HepG2 (cell line): ENCODE results near the gene TMEM238. TPM values are rescaled to one million over a fixed set of nuclear protein-coding genes. Genes with fewer than 3 reads are reported as not detected.
A peak's percentile ranks its signal among the peaks of the same experiment; 100 is the strongest.

Source experiments
- AHR ChIP-seq: IDR thresholded peaks from 2 replicates; pipeline ENCODE4 v1.6.1; 2018; ENCODE audit warnings: missing genetic modification reagents, missing compliant biosample characterization
- ARNT2 ChIP-seq: sonication (generic); formaldehyde crosslinking; IDR thresholded peaks from 2 replicates; pipeline ENCODE4 v1.8.0; 2022; ENCODE audit warnings: mild to moderate bottlenecking, low read depth, missing genetic modification reagents, moderate library complexity
- CEBPB ChIP-seq: IDR thresholded peaks from 2 replicates; pipeline ENCODE4 v1.6.1; 2011; ENCODE audit warnings: low read depth, low read length, improper control_type of control experiment, borderline replicate concordance
- ELF4 ChIP-seq: sonication (generic); formaldehyde crosslinking; IDR thresholded peaks from 2 replicates; pipeline ENCODE4 v1.5.0; 2020; ENCODE audit warnings: missing genetic modification reagents, mild to moderate bottlenecking, moderate library complexity, borderline replicate concordance
- ETV5 ChIP-seq: IDR thresholded peaks from 2 replicates; pipeline ENCODE4 v1.6.1; 2018; ENCODE audit warnings: missing biosample characterization, missing genetic modification reagents, inconsistent platforms, borderline replicate concordance
- FOXK1 ChIP-seq: sonication (generic); formaldehyde crosslinking; IDR thresholded peaks from 2 replicates; pipeline ENCODE4 v1.4.0; 2020; ENCODE audit warnings: low read depth, missing genetic modification reagents, borderline replicate concordance
- HOXA9 ChIP-seq: sonication (generic); formaldehyde crosslinking; IDR thresholded peaks from 2 replicates; pipeline ENCODE4 v1.8.1; 2022; ENCODE audit warnings: missing genetic modification reagents, mild to moderate bottlenecking, moderate library complexity, borderline replicate concordance
- KMT2B ChIP-seq: IDR thresholded peaks from 2 replicates; pipeline ENCODE4 v1.6.1; 2016; ENCODE audit warnings: missing genetic modification reagents, missing compliant biosample characterization
- NFIC ChIP-seq: IDR thresholded peaks from 2 replicates; pipeline ENCODE4 v1.6.1; 2012; ENCODE audit warnings: mild to moderate bottlenecking, low read length, inconsistent platforms
- SRSF9 ChIP-seq: fragments of 200-400 bp; formaldehyde crosslinking; IDR thresholded peaks from 2 replicates; pipeline ENCODE4 v1.6.1; 2018; ENCODE audit warnings: borderline replicate concordance, mild to moderate bottlenecking, low read depth, low read length; ENCODE audit not compliant: insufficient read depth, poor library complexity, severe bottlenecking
- STAT5B ChIP-seq: sonication (generic); formaldehyde crosslinking; IDR thresholded peaks from 2 replicates; pipeline ENCODE4 v1.4.0; 2020; ENCODE audit warnings: missing genetic modification reagents
- THAP11 ChIP-seq: IDR thresholded peaks from 2 replicates; pipeline ENCODE4 v1.6.1; 2016; ENCODE audit warnings: missing biosample characterization, missing genetic modification reagents
- ZFP91 ChIP-seq: sonication (generic); formaldehyde crosslinking; IDR thresholded peaks from 2 replicates; pipeline ENCODE4 v1.9.0; 2022; ENCODE audit warnings: missing genetic modification reagents, mild to moderate bottlenecking, borderline replicate concordance
- ZIK1 ChIP-seq: sonication (generic); formaldehyde crosslinking; IDR thresholded peaks from 2 replicates; pipeline ENCODE4 v1.5.0; 2020; ENCODE audit warnings: mild to moderate bottlenecking, low read depth, missing genetic modification reagents, borderline replicate concordance
- ZNF232 ChIP-seq: sonication (generic); formaldehyde crosslinking; IDR thresholded peaks from 2 replicates; pipeline ENCODE4 v1.4.0; 2020; ENCODE audit warnings: missing genetic modification reagents, borderline replicate concordance
- ZNF260 ChIP-seq: sonication (generic); formaldehyde crosslinking; IDR thresholded peaks from 2 replicates; pipeline ENCODE4 v1.4.0; 2020; ENCODE audit warnings: missing genetic modification reagents, low read depth, mild to moderate bottlenecking, borderline replicate concordance
- ZNF33B ChIP-seq: sonication (generic); formaldehyde crosslinking; IDR thresholded peaks from 2 replicates; pipeline ENCODE4 v1.5.1; 2020; ENCODE audit warnings: mild to moderate bottlenecking, missing genetic modification reagents
- ZNF431 ChIP-seq: sonication (generic); formaldehyde crosslinking; IDR thresholded peaks from 2 replicates; pipeline ENCODE4 v1.9.0; 2022; ENCODE audit warnings: missing genetic modification reagents, low read depth, mild to moderate bottlenecking, borderline replicate concordance
- ZNF605 ChIP-seq: sonication (generic); formaldehyde crosslinking; IDR thresholded peaks from 2 replicates; pipeline ENCODE4 v1.8.0; 2022; ENCODE audit warnings: mild to moderate bottlenecking, missing genetic modification reagents
- ZNF709 ChIP-seq: sonication (generic); formaldehyde crosslinking; IDR thresholded peaks from 2 replicates; pipeline ENCODE4 v1.5.0; 2020; ENCODE audit warnings: mild to moderate bottlenecking, missing genetic modification reagents
- ZSCAN22 ChIP-seq: sonication (generic); formaldehyde crosslinking; IDR thresholded peaks from 2 replicates; pipeline ENCODE4 v1.4.0; 2020; ENCODE audit warnings: mild to moderate bottlenecking, missing genetic modification reagents
- polyA plus RNA-seq, 8 experiments: library from polyadenylated mRNA; depleted of rRNA in 3 of 8; stranded (reverse) in 7 of 8; unstranded in 1 of 8; fragments of >200 nt; fragmentation: Illumina TruSeq in 4 of 8; extraction: Trizol in 4 of 8; gene quantifications; 2 replicates each; pipeline versions ENCODE4 v1.2.1 to v1.2.3, GENCODE V29; 2011 to 2016; ENCODE audit warnings: low read depth in 4 of 8, missing spikeins in 1 of 8, mixed read lengths in 1 of 8; ENCODE audit not compliant: insufficient read depth in 1 of 8
- total RNA-seq, 5 experiments: library from RNA; depleted of rRNA; stranded (reverse); fragments of >200 nt; fragmentation: Illumina TruSeq; extraction: Trizol; gene quantifications; 2 replicates each; pipeline ENCODE4 v1.2.3, GENCODE V29; 2016; ENCODE audit warnings: low read depth in 1 of 5
- TF ChIP-seq, protein P1 (sequence below): sonication (generic); formaldehyde crosslinking; IDR thresholded peaks from 2 replicates; pipeline ENCODE4 v1.4.0; 2020; ENCODE audit warnings: missing genetic modification reagents
- TF ChIP-seq, protein P2 (sequence below): sonication (generic); formaldehyde crosslinking; IDR thresholded peaks from 2 replicates; pipeline ENCODE4 v1.5.0; 2020; ENCODE audit warnings: missing genetic modification reagents

The TMEM238 gene
- total and polyA plus RNA-seq, 2 of the 13 experiments (the other 11 are each of a cell fraction or from before 2014, with no cell fraction given): not detected

- no peak for TF ChIP-seq ZFP91 (CRISPR knock-in tag)
- no peak; the same call in 1 of the 2 replicates for TF ChIP-seq ELF4 (CRISPR knock-in tag)
- TF ChIP-seq NFIC: no peak
- no peak for TF ChIP-seq SRSF9
- TF ChIP-seq ETV5 (CRISPR knock-in tag): peak; percentile 29; the same call in 1 of the 2 replicates
- TF ChIP-seq, protein P1, sequence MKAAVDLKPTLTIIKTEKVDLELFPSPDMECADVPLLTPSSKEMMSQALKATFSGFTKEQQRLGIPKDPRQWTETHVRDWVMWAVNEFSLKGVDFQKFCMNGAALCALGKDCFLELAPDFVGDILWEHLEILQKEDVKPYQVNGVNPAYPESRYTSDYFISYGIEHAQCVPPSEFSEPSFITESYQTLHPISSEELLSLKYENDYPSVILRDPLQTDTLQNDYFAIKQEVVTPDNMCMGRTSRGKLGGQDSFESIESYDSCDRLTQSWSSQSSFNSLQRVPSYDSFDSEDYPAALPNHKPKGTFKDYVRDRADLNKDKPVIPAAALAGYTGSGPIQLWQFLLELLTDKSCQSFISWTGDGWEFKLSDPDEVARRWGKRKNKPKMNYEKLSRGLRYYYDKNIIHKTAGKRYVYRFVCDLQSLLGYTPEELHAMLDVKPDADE (CRISPR knock-in tag): no peak
- TF ChIP-seq CEBPB: no peak
- TF ChIP-seq ZNF431: no peak
- TF ChIP-seq ZSCAN22 (CRISPR knock-in tag): no peak
- TF ChIP-seq ZNF260 (CRISPR knock-in tag): no peak
- TF ChIP-seq ZNF33B: no peak
- peak; percentile 52; the same call in 1 of the 2 replicates for TF ChIP-seq ZNF605 (CRISPR knock-in tag)
- no peak for TF ChIP-seq THAP11
- TF ChIP-seq FOXK1: no peak
- no peak for TF ChIP-seq ARNT2 (CRISPR knock-in tag)
- no peak for TF ChIP-seq HOXA9 (CRISPR knock-in tag)
- TF ChIP-seq, protein P2, sequence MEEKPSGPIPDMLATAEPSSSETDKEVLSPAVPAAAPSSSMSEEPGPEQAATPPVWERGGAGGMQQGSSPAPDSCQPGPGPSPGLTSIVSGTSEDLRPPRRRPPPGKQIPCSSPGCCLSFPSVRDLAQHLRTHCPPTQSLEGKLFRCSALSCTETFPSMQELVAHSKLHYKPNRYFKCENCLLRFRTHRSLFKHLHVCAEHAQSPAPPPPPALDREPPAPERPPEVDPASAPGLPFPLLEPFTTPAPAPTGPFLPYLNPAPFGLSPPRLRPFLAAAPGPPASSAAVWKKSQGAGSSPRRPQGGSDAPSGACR (CRISPR knock-in tag): no peak
- no peak for TF ChIP-seq AHR (CRISPR knock-in tag)
- TF ChIP-seq ZIK1 (CRISPR knock-in tag): no peak
- no peak for TF ChIP-seq STAT5B
- TF ChIP-seq ZNF709 (CRISPR knock-in tag): no peak
- TF ChIP-seq ZNF232 (CRISPR knock-in tag): 0 out of 2 replicates have a peak, but pooled peaks have one; percentile 47
- no peak for TF ChIP-seq KMT2B (CRISPR knock-in tag)
Measured at GRCh38 chr19:55384920-55385723, 1.0 kb upstream of the TMEM238 start (continued).
